GM12865 (cell line): ENCODE data around the gene CH25H.
A peak's percentile ranks its signal among the peaks of the same experiment; 100 is the strongest.
"Not testable (repeated sequence)": the region's sequence is repeated elsewhere in the genome, so short reads cannot be mapped to it uniquely, and the experiment has no call there.

Experiments
- DNase-seq: peaks from one replicate; pipeline ENCODE4 v3.0.0; 2010; ENCODE audit warnings: low read depth
- H3K4me3 ChIP-seq: 2 replicates; pipeline ENCODE4 v1.5.1; 2011; ENCODE audit warnings: mild to moderate bottlenecking, low read depth, low read length, control low read depth
- CTCF ChIP-seq: IDR thresholded peaks from 2 replicates; pipeline ENCODE4 v1.5.1; 2011; ENCODE audit warnings: low read length, control low read depth, low read depth, inconsistent platforms; ENCODE audit not compliant: insufficient read depth; ENCODE audit errors: missing control alignments

CH25H gene

GRCh38 chr10:89248990-89249389 is 41.9 kb upstream of the CH25H start:
- TF ChIP-seq CTCF, result no peak
- DNase-seq, result peak; percentile 55
- H3K4me3 ChIP-seq, result no peak overlapping the region

GRCh38 chr10:89247623-89248022 is 40.5 kb upstream of the CH25H start:
- not testable (repeated sequence) for H3K4me3 ChIP-seq, DNase-seq

GRCh38 chr10:89245802-89246201 is 38.7 kb upstream of the CH25H start:
- H3K4me3 ChIP-seq, result no peak overlapping the region; the same call in 1 of the 2 replicates
- peak; percentile 71 for DNase-seq
- TF ChIP-seq CTCF, result peak; percentile 43

- no peak for TF ChIP-seq CTCF
- peak; percentile 39 for DNase-seq
- no peak overlapping the region for H3K4me3 ChIP-seq
Measured at GRCh38 chr10:89242840-89243568, 35.9 kb upstream of the CH25H start.

- no peak for TF ChIP-seq CTCF
- H3K4me3 ChIP-seq, result no peak overlapping the region
- peak; percentile 13 for DNase-seq
Measured at GRCh38 chr10:89242345-89242684, 35.2 kb upstream of the CH25H start.

GRCh38 chr10:89241486-89242344 is 34.6 kb upstream of the CH25H start:
- no peak overlapping the region for H3K4me3 ChIP-seq
- DNase-seq, result peak; percentile 61
- no peak for TF ChIP-seq CTCF

GRCh38 chr10:89241026-89241425 is 33.9 kb upstream of the CH25H start:
- no peak for DNase-seq
- H3K4me3 ChIP-seq, result no peak overlapping the region
- TF ChIP-seq CTCF, result no peak
